Liver (tissue), 9 donors: ENCODE results near the gene RHOH. TPM values are rescaled to one million over a fixed set of nuclear protein-coding genes. Genes with fewer than 3 reads are reported as not detected.

Source experiments
- DNase-seq: peaks from one replicate; pipeline ENCODE4 v3.0.0-alpha.2; 2017; ENCODE audit warnings: low spot score
- H3K27ac ChIP-seq, 2 donors: one replicate each; pipeline ENCODE4 v1.7.0; 2013; ENCODE audit warnings: inconsistent platforms in 2 of 2, low read length in 2 of 2, control low read depth in 1 of 2, low read depth in 1 of 2, mild to moderate bottlenecking in 1 of 2
- H3K27me3 ChIP-seq, 4 donors: one replicate each; pipeline versions ENCODE4 v1.6.1 to v1.7.0; 2013; ENCODE audit warnings: low read length in 3 of 4, inconsistent platforms in 1 of 4, mild to moderate bottlenecking in 1 of 4, moderate library complexity in 1 of 4; ENCODE audit not compliant: control insufficient read depth in 4 of 4, insufficient read depth in 4 of 4
- H3K36me3 ChIP-seq, 4 donors: one replicate each; pipeline versions ENCODE4 v1.6.1 to v1.7.0; 2013; ENCODE audit warnings: low read length in 3 of 4, mild to moderate bottlenecking in 3 of 4, low read depth in 1 of 4, moderate library complexity in 1 of 4; ENCODE audit not compliant: control insufficient read depth in 4 of 4, insufficient read depth in 3 of 4
- H3K4me1 ChIP-seq, 4 donors: one replicate each; pipeline versions ENCODE4 v1.6.1 to v1.7.0; 2013; ENCODE audit warnings: low read length in 3 of 4, mild to moderate bottlenecking in 3 of 4, moderate library complexity in 1 of 4; ENCODE audit not compliant: control insufficient read depth in 4 of 4, insufficient read depth in 4 of 4
- H3K4me3 ChIP-seq, 3 donors: one replicate each; pipeline versions ENCODE4 v1.6.1 to v1.7.0; 2013; ENCODE audit warnings: low read length in 3 of 3, control low read depth in 1 of 3, low read depth in 1 of 3, mild to moderate bottlenecking in 1 of 3
- H3K9ac ChIP-seq, 2 donors: one replicate each; pipeline ENCODE4 v1.7.0; 2013; ENCODE audit warnings: low read length in 2 of 2, mild to moderate bottlenecking in 2 of 2, moderate library complexity in 2 of 2, control low read depth in 1 of 2, low read depth in 1 of 2
- H3K9me3 ChIP-seq, 4 donors: one replicate each; pipeline versions ENCODE4 v1.6.1 to v1.7.0; 2013; ENCODE audit warnings: low read length in 3 of 4; ENCODE audit not compliant: control insufficient read depth in 4 of 4
- ATF3 ChIP-seq: IDR thresholded peaks from 2 replicates; pipeline ENCODE4 v1.6.1; 2016; ENCODE audit warnings: antibody characterized with exemption
- CTCF ChIP-seq: fragments of 150-350 bp; IDR thresholded peaks from 2 replicates; pipeline ENCODE4 v1.5.1; 2017; ENCODE audit warnings: improper control_type of control experiment, low read depth, low read length; ENCODE audit not compliant: missing input control
- EGR1 ChIP-seq, 2 donors: IDR thresholded peaks; 2 replicates each; pipeline ENCODE4 v1.6.1; 2016 to 2018; ENCODE audit warnings: antibody characterized with exemption in 2 of 2, low read depth in 2 of 2
- FOXA1 ChIP-seq: IDR thresholded peaks from 2 replicates; pipeline ENCODE4 v1.6.1; 2016; ENCODE audit warnings: antibody characterized with exemption
- FOXA2 ChIP-seq: IDR thresholded peaks from 2 replicates; pipeline ENCODE4 v1.6.1; 2016; ENCODE audit warnings: antibody characterized with exemption
- GABPA ChIP-seq, 2 donors: IDR thresholded peaks in 1 of 2; conservative IDR thresholded peaks in 1 of 2; 2 replicates each; pipeline ENCODE4 v1.6.1; 2016; ENCODE audit warnings: antibody characterized with exemption in 2 of 2, mild to moderate bottlenecking in 1 of 2, moderate library complexity in 1 of 2
- HNF4A ChIP-seq, 2 donors: conservative IDR thresholded peaks; 2 replicates each; pipeline ENCODE4 v1.6.1; 2016; ENCODE audit warnings: antibody characterized with exemption in 2 of 2, mild to moderate bottlenecking in 2 of 2
- HNF4G ChIP-seq: IDR thresholded peaks from 2 replicates; pipeline ENCODE4 v1.6.1; 2016; ENCODE audit warnings: antibody characterized with exemption
- JUND ChIP-seq, 2 donors: IDR thresholded peaks; 2 replicates each; pipeline ENCODE4 v1.6.1; 2016; ENCODE audit warnings: antibody characterized with exemption in 2 of 2
- MAX ChIP-seq: IDR thresholded peaks from 2 replicates; pipeline ENCODE4 v1.6.1; 2016; ENCODE audit warnings: antibody characterized with exemption
- NR2F2 ChIP-seq: IDR thresholded peaks from 2 replicates; pipeline ENCODE4 v1.6.1; 2016; ENCODE audit warnings: antibody characterized with exemption
- RAD21 ChIP-seq, 2 donors: IDR thresholded peaks; 2 replicates each; pipeline ENCODE4 v1.6.1; 2016; ENCODE audit warnings: antibody characterized with exemption in 2 of 2, mild to moderate bottlenecking in 2 of 2
- REST ChIP-seq: IDR thresholded peaks from 2 replicates; pipeline ENCODE4 v1.6.1; 2016; ENCODE audit warnings: antibody characterized with exemption, mild to moderate bottlenecking
- RXRA ChIP-seq, 2 donors: IDR thresholded peaks; 2 replicates each; pipeline ENCODE4 v1.6.1; 2017 to 2018; ENCODE audit warnings: antibody characterized with exemption in 2 of 2, mild to moderate bottlenecking in 1 of 2
- SP1 ChIP-seq: IDR thresholded peaks from 2 replicates; pipeline ENCODE4 v1.6.1; 2018; ENCODE audit warnings: antibody characterized with exemption, mild to moderate bottlenecking
- TAF1 ChIP-seq: conservative IDR thresholded peaks from 2 replicates; pipeline ENCODE4 v1.6.1; 2016; ENCODE audit warnings: antibody characterized with exemption, mild to moderate bottlenecking
- YY1 ChIP-seq: IDR thresholded peaks from 2 replicates; pipeline ENCODE4 v1.6.1; 2016; ENCODE audit warnings: antibody characterized with exemption, mild to moderate bottlenecking
- ZBTB33 ChIP-seq: IDR thresholded peaks from 2 replicates; pipeline ENCODE4 v1.6.1; 2016; ENCODE audit warnings: antibody characterized with exemption
- WGBS: extraction: QIAGEN DNeasy Blood & Tissue Kit; methylation state at CpG from one replicate; pipeline ENCODE4 v1.1.7; 2013; 5-methylcytosine and 5-hydroxymethylcytosine counted together
- polyA plus RNA-seq, 2 donors: library from polyadenylated mRNA; stranded (reverse) in 1 of 2; unstranded in 1 of 2; fragments of 200-250 nt in 1 of 2; fragments of >200 nt in 1 of 2; fragmentation: Nextera tagmentation in 1 of 2; extraction: Ambion mirVana in 1 of 2; gene quantifications; one replicate each; pipeline versions ENCODE4 v1.2.1 to v1.2.3, GENCODE V29; 2013 to 2015
- total RNA-seq, 2 donors: library from RNA; depleted of rRNA; stranded (reverse); fragments of >200 nt; gene quantifications; one replicate each; pipeline ENCODE4 v1.2.3, GENCODE V29; 2014
- donor health status: healthy.
- donor health status: healthy.
- donor health status: healthy.
- donor health status: healthy.
- donor health status: healthy.

RHOH gene
- total and polyA plus RNA-seq, 4 donors: 0.56 to 2.3 (median 1.3) TPM

- no peaks in the 10 kb centered on the region for H3K27me3 ChIP-seq
- DNase-seq: no peak
- TF ChIP-seq MAX (no peak), HNF4G (no peak), HNF4A (conservative IDR thresholded peaks at IDR 0.05) (no peak), EGR1 (IDR thresholded peaks at IDR 0.05; ENCODE audit: low read depth in 2 of 2) (no peak), ATF3 (no peak), NR2F2 (no peak), TAF1 (no peak), SP1 (no peak), FOXA2 (no peak), CTCF (no peak), FOXA1 (no peak), GABPA (IDR thresholded peaks at IDR 0.05 in 1 of 2, conservative IDR thresholded peaks at IDR 0.05 in 1 of 2) (no peak), YY1 (no peak)
- no peaks in the 10 kb centered on the region for H3K36me3 ChIP-seq
- whole genome bisulfite sequencing: 86% methylated on average over 4 of the region's 4 CpGs
- H3K9ac ChIP-seq: no peak overlapping the region
- no peak overlapping the region for H3K27ac ChIP-seq
- no peak overlapping the region for H3K4me3 ChIP-seq
- H3K9me3 ChIP-seq: no peaks in the 10 kb centered on the region
- peaks cover 0 to 4% (median 0%) of the 10 kb centered on the region in 4 donors for H3K4me1 ChIP-seq
Measured at GRCh38 chr4:40152637-40153036, 44.2 kb upstream of the RHOH start.

GRCh38 chr4:40157436-40157835 is 39.4 kb upstream of the RHOH start:
- Histone ChIP-seq H3K9me3 (no peaks in the 10 kb centered on the region), H3K4me1 (peaks cover 0 to 4% (median 0%) of the 10 kb centered on the region in 4 donors), H3K4me3 (no peak overlapping the region), H3K27ac (no peak overlapping the region), H3K9ac (no peak overlapping the region), H3K36me3 (no peaks in the 10 kb centered on the region), H3K27me3 (no peaks in the 10 kb centered on the region)
- DNase-seq: no peak
- TF ChIP-seq NR2F2 (no peak), ZBTB33 (no peak), EGR1 (IDR thresholded peaks at IDR 0.05; ENCODE audit: low read depth in 2 of 2) (peak in 1 of 2 donors; percentile 72), CTCF (no peak), JUND (IDR thresholded peaks at IDR 0.05) (peak; percentile 69 to 77), RXRA (IDR thresholded peaks at IDR 0.05) (peak; percentile 25 to 54), REST (no peak), RAD21 (IDR thresholded peaks at IDR 0.05) (peak; percentile 7 to 23), GABPA (IDR thresholded peaks at IDR 0.05 in 1 of 2, conservative IDR thresholded peaks at IDR 0.05 in 1 of 2) (no peak), HNF4G (no peak), YY1 (no peak), SP1 (no peak), TAF1 (no peak), FOXA1 (no peak), FOXA2 (no peak), ATF3 (peak; percentile 69), HNF4A (conservative IDR thresholded peaks at IDR 0.05) (peak; percentile 42 to 52), MAX (no peak)
- WGBS: 47% methylated on average over 4 of the region's 4 CpGs
